NT2/D1 (cell line): Measurements from ENCODE around the gene HOXC10.

Experiments
- DNase-seq: peaks from one replicate; pipeline ENCODE4 v3.0.0-alpha.2; 2011; ENCODE audit warnings: low read depth, low spot score
- H3K27me3 ChIP-seq: 2 replicates; pipeline ENCODE4 v1.6.0; 2011; ENCODE audit warnings: mild to moderate bottlenecking; ENCODE audit not compliant: insufficient read length, insufficient read depth
- H3K36me3 ChIP-seq: 2 replicates; pipeline ENCODE4 v1.6.1; 2011; ENCODE audit warnings: mild to moderate bottlenecking, low read length, mixed read lengths; ENCODE audit not compliant: insufficient read depth, insufficient read length
- H3K4me1 ChIP-seq: 2 replicates; pipeline ENCODE4 v1.5.1; 2011; ENCODE audit not compliant: insufficient read depth, insufficient read length
- H3K4me3 ChIP-seq: 2 replicates; pipeline ENCODE4 v1.5.1; 2011; ENCODE audit warnings: low read depth; ENCODE audit not compliant: insufficient read length
- H3K9ac ChIP-seq: 2 replicates; pipeline ENCODE4 v1.6.0; 2011; ENCODE audit warnings: low read depth; ENCODE audit not compliant: insufficient read length
- H3K9me3 ChIP-seq: 2 replicates; pipeline ENCODE4 v1.5.1; 2011; ENCODE audit warnings: mild to moderate bottlenecking, low read length; ENCODE audit not compliant: insufficient read depth
- SUZ12 ChIP-seq: IDR thresholded peaks from 2 replicates; pipeline ENCODE4 v1.6.1; 2011; ENCODE audit not compliant: insufficient read length, insufficient read depth; ENCODE audit errors: extremely low read depth
- YY1 ChIP-seq: IDR thresholded peaks from 2 replicates; pipeline ENCODE4 v1.6.1; 2011; ENCODE audit not compliant: insufficient read length, insufficient read depth
- ZNF274 ChIP-seq: IDR thresholded peaks from 2 replicates; pipeline ENCODE4 v1.6.1; 2011; ENCODE audit warnings: mild to moderate bottlenecking, low read depth, low read length

HOXC10 gene

GRCh38 chr12:54033106-54033979 lies 48.4 kb downstream of the HOXC10 start:
- peak overlapping the region; percentile 8 for H3K9ac ChIP-seq
- peak overlapping the region; percentile 22 for H3K4me3 ChIP-seq
- no peak for DNase-seq
- peaks cover 15% of the 10 kb centered on the region for H3K4me1 ChIP-seq
- TF ChIP-seq ZNF274 (no peak), YY1 (peak; percentile 12), SUZ12 (peak; percentile 96)
- no peaks in the 10 kb centered on the region for H3K9me3 ChIP-seq
- no peaks in the 10 kb centered on the region for H3K36me3 ChIP-seq
- peaks cover 100% of the 10 kb centered on the region for H3K27me3 ChIP-seq

GRCh38 chr12:54033980-54034784 lies 49.2 kb downstream of the HOXC10 start:
- Histone ChIP-seq H3K9ac (peak overlapping the region; percentile 26), H3K4me3 (no peak overlapping the region)

GRCh38 chr12:54034785-54035310 lies 49.9 kb downstream of the HOXC10 start:
- H3K4me3 ChIP-seq, result no peak overlapping the region
- no peaks in the 10 kb centered on the region for H3K36me3 ChIP-seq
- DNase-seq, result no peak
- TF ChIP-seq ZNF274 (no peak), YY1 (no peak), SUZ12 (peak; percentile 74)
- H3K4me1 ChIP-seq, result peaks cover 12% of the 10 kb centered on the region
- H3K9me3 ChIP-seq, result no peaks in the 10 kb centered on the region
- peaks cover 100% of the 10 kb centered on the region for H3K27me3 ChIP-seq
- peak overlapping the region; percentile 26 for H3K9ac ChIP-seq

More at GRCh38 chr12:54033980-54034784, 49.2 kb downstream of the HOXC10 start:
- Histone ChIP-seq H3K9me3 (no peaks in the 10 kb centered on the region), H3K36me3 (no peaks in the 10 kb centered on the region), H3K27me3 (peaks cover 100% of the 10 kb centered on the region), H3K4me1 (peaks cover 15% of the 10 kb centered on the region)
- no peak for TF ChIP-seq YY1
- TF ChIP-seq SUZ12, result peak; percentile 91
- no peak for DNase-seq

- Histone ChIP-seq H3K4me3 (no peak overlapping the region), H3K9me3 (no peaks in the 10 kb centered on the region), H3K27me3 (peaks cover 100% of the 10 kb centered on the region), H3K4me1 (peaks cover 12% of the 10 kb centered on the region), H3K36me3 (no peaks in the 10 kb centered on the region), H3K9ac (no peak overlapping the region)
- no peak for DNase-seq
- TF ChIP-seq ZNF274, result no peak
Observed at GRCh38 chr12:54035568-54036264, 50.8 kb downstream of the HOXC10 start.

- H3K9me3 ChIP-seq, result no peaks in the 10 kb centered on the region
- TF ChIP-seq SUZ12, result no peak
- TF ChIP-seq YY1, result no peak
- TF ChIP-seq ZNF274, result no peak
- no peak overlapping the region for H3K4me3 ChIP-seq
- no peak overlapping the region for H3K9ac ChIP-seq
- no peak for DNase-seq
- H3K36me3 ChIP-seq, result no peaks in the 10 kb centered on the region
- peaks cover 100% of the 10 kb centered on the region for H3K27me3 ChIP-seq
- H3K4me1 ChIP-seq, result peaks cover 9% of the 10 kb centered on the region
Observed at GRCh38 chr12:54036620-54037359, 51.8 kb downstream of the HOXC10 start.

GRCh38 chr12:54037360-54038283 lies 52.7 kb downstream of the HOXC10 start:
- peaks cover 9% of the 10 kb centered on the region for H3K4me1 ChIP-seq
- peaks cover 100% of the 10 kb centered on the region for H3K27me3 ChIP-seq
- no peak overlapping the region for H3K9ac ChIP-seq
- no peak overlapping the region for H3K4me3 ChIP-seq
- no peak for DNase-seq
- no peaks in the 10 kb centered on the region for H3K9me3 ChIP-seq
- TF ChIP-seq YY1 (no peak), SUZ12 (no peak), ZNF274 (no peak)
- H3K36me3 ChIP-seq, result no peaks in the 10 kb centered on the region
